ENCODE results near the gene COL6A2.
"Not testable (repeated sequence)": the region's sequence is repeated elsewhere in the genome, so short reads cannot be mapped to it uniquely, and the experiment has no call there.

The COL6A2 gene

GRCh38 chr21:46145159-46145839 lies 47.4 kb downstream of the COL6A2 start:
- no peak for DNase-seq

- DNase-seq, result no peak
Measured at GRCh38 chr21:46145840-46146691, 48.2 kb downstream of the COL6A2 start.

GRCh38 chr21:46146856-46147255 lies 48.9 kb downstream of the COL6A2 start:
- DNase-seq, result no peak

- not testable (repeated sequence) for DNase-seq
Measured at GRCh38 chr21:46147429-46147828, 49.5 kb downstream of the COL6A2 start.

GRCh38 chr21:46148106-46148505 lies 50.2 kb downstream of the COL6A2 start:
- no peak for DNase-seq

- DNase-seq, result no peak
Measured at GRCh38 chr21:46149205-46149901, 51.4 kb downstream of the COL6A2 start.

GRCh38 chr21:46150073-46150472 lies 52.2 kb downstream of the COL6A2 start:
- DNase-seq, result no peak

- DNase-seq, result no peak
Measured at GRCh38 chr21:46150491-46151121, 52.7 kb downstream of the COL6A2 start.

GRCh38 chr21:46151261-46151988 lies 53.5 kb downstream of the COL6A2 start:
- DNase-seq, result no peak

- no peak for DNase-seq
Measured at GRCh38 chr21:46151989-46152926, 54.3 kb downstream of the COL6A2 start.

GRCh38 chr21:46152927-46153246 lies 55.0 kb downstream of the COL6A2 start:
- no peak for DNase-seq

- DNase-seq, result no peak
Measured at GRCh38 chr21:46153247-46154154, 55.6 kb downstream of the COL6A2 start.

GRCh38 chr21:46154155-46154954 lies 56.4 kb downstream of the COL6A2 start:
- no peak for DNase-seq

- no peak for DNase-seq
Measured at GRCh38 chr21:46154955-46155513, 57.1 kb downstream of the COL6A2 start.

- DNase-seq, result no peak
Measured at GRCh38 chr21:46155514-46156377, 57.8 kb downstream of the COL6A2 start, which contains the start of gene FTCD. FTCD (minus strand) TSS chr21:46155579; CDS start chr21:46155523, 56 bp downstream.

GRCh38 chr21:46156378-46156645 lies 58.4 kb downstream of the COL6A2 start:
- DNase-seq, result no peak

- no peak for DNase-seq
Measured at GRCh38 chr21:46156678-46157077, 58.8 kb downstream of the COL6A2 start.

GRCh38 chr21:46157396-46157986 lies 59.6 kb downstream of the COL6A2 start:
- no peak for DNase-seq
